ENCODE results near the gene TYW1B.
"Not testable (repeated sequence)": the region's sequence is repeated elsewhere in the genome, so short reads cannot be mapped to it uniquely, and the experiment has no call there.

Gene TYW1B

GRCh38 chr7:72676086-72676690 is 151.8 kb downstream of the TYW1B start:
- not testable (repeated sequence) for H3K27ac ChIP-seq

- not testable (repeated sequence) for H3K27ac ChIP-seq
Measured at GRCh38 chr7:72675686-72676085, 152.3 kb downstream of the TYW1B start.

GRCh38 chr7:72674394-72674793 is 153.6 kb downstream of the TYW1B start:
- TF ChIP-seq CTCF (IDR thresholded peaks at IDR 0.05) (no peak), ZFX (IDR thresholded peaks at IDR 0.05; ENCODE audit: borderline replicate concordance) (no peak)
- no peak overlapping the region for H3K27ac ChIP-seq

- H3K27ac ChIP-seq = not testable (repeated sequence)
Measured at GRCh38 chr7:72670850-72671249, 157.2 kb downstream of the TYW1B start.

- H3K27ac ChIP-seq = not testable (repeated sequence)
Measured at GRCh38 chr7:72668435-72668834, 159.6 kb downstream of the TYW1B start.

- H3K27ac ChIP-seq = not testable (repeated sequence)
Measured at GRCh38 chr7:72667049-72667448, 161.0 kb downstream of the TYW1B start.

GRCh38 chr7:72648574-72648973 is 179.4 kb downstream of the TYW1B start:
- H3K27ac ChIP-seq = not testable (repeated sequence)

- not testable (repeated sequence) for H3K27ac ChIP-seq
Measured at GRCh38 chr7:72643708-72644107, 184.3 kb downstream of the TYW1B start.

- H3K27ac ChIP-seq = not testable (repeated sequence)
Measured at GRCh38 chr7:72641485-72642248, 186.3 kb downstream of the TYW1B start.

GRCh38 chr7:72640740-72641139 is 187.3 kb downstream of the TYW1B start:
- H3K27ac ChIP-seq = not testable (repeated sequence)

- H3K27ac ChIP-seq = not testable (repeated sequence)
- TF ChIP-seq CTCF (IDR thresholded peaks at IDR 0.05) = peak; percentile 62
Measured at GRCh38 chr7:72635273-72635908, 192.6 kb downstream of the TYW1B start.

GRCh38 chr7:72632765-72633292 is 195.2 kb downstream of the TYW1B start:
- H3K27ac ChIP-seq = not testable (repeated sequence)

- H3K27ac ChIP-seq = not testable (repeated sequence)
Measured at GRCh38 chr7:72628375-72628774, 199.6 kb downstream of the TYW1B start.

- not testable (repeated sequence) for H3K27ac ChIP-seq
Measured at GRCh38 chr7:72626428-72627011, 201.5 kb downstream of the TYW1B start.

- H3K27ac ChIP-seq = not testable (repeated sequence)
Measured at GRCh38 chr7:72625721-72626423, 202.1 kb downstream of the TYW1B start.

Measured in 22Rv1 (cell line).